Neutrophil (primary cell): ENCODE data around the gene CSRP2.

Experiments used
- H3K27ac ChIP-seq: fragments of 200-600 bp; sonication (generic); 2 replicates; pipeline ENCODE4 v1.5.1; 2016; ENCODE audit warnings: mild to moderate bottlenecking, moderate library complexity
- H3K27me3 ChIP-seq: fragments of 200-600 bp; sonication (generic); 2 replicates; pipeline ENCODE4 v1.6.0; 2016; ENCODE audit warnings: mild to moderate bottlenecking
- H3K36me3 ChIP-seq: fragments of 200-600 bp; sonication (generic); 2 replicates; pipeline ENCODE4 v1.5.1; 2017
- H3K4me1 ChIP-seq, 2 experiments: fragments of 200-600 bp in 1 of 2; sonication (generic) in 1 of 2; 1 replicate in 1 of 2; 2 replicates in 1 of 2; pipeline versions ENCODE4 v1.5.1 to v1.6.1; 2013 to 2016; ENCODE audit warnings: low read depth in 1 of 2, low read length in 1 of 2, mild to moderate bottlenecking in 1 of 2, moderate library complexity in 1 of 2; ENCODE audit not compliant: control insufficient read depth in 1 of 2, insufficient read depth in 1 of 2
- H3K4me3 ChIP-seq, 2 experiments: fragments of 200-600 bp in 1 of 2; sonication (generic) in 1 of 2; 1 replicate in 1 of 2; 2 replicates in 1 of 2; pipeline ENCODE4 v1.5.1; 2013 to 2016; ENCODE audit warnings: low read depth in 1 of 2, low read length in 1 of 2, mild to moderate bottlenecking in 1 of 2, moderate library complexity in 1 of 2
- H3K9me3 ChIP-seq: fragments of 200-600 bp; sonication (generic); 2 replicates; pipeline ENCODE4 v1.5.1; 2016
- TF ChIP-seq, protein P1 (sequence below): fragments of 200-600 bp; sonication (generic); IDR thresholded peaks from 2 replicates; pipeline ENCODE4 v1.5.1; 2016; ENCODE audit warnings: antibody characterized with exemption

The CSRP2 gene

DNA sequence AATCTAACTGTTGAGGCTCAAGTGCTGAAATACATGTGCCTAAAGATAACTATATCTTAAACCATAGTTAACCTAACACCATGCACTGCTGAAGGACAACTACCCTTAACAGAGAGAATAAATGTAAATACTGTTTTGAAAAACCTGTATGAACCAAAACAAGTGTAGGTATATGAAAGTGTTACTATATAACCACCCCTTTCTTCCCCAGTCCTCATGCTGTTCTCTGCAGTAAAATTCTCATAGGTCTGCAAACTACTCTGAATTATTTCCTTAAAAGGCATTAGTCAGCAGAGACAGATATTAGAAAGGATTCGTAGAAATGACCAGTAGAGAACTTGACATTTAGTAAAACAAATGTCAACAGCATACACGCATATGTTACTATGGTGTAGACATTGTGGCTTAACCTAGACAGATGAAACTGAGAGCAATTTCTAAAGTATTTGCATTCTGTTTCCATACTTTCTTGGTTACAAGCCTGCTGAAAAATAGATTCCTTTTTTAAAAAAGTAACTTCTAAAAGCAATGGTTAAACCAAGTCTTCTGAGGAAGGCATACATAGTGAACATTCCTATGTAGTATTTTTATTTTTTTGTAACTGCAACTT, 13.9 kb downstream of the CSRP2 start:
- no peaks in the 10 kb centered on the region for H3K27me3 ChIP-seq
- H3K27ac ChIP-seq = no peak overlapping the region
- no peak overlapping the region for H3K4me3 ChIP-seq
- H3K9me3 ChIP-seq = no peaks in the 10 kb centered on the region
- H3K4me1 ChIP-seq = no peaks in the 10 kb centered on the region
- no peaks in the 10 kb centered on the region for H3K36me3 ChIP-seq
- TF ChIP-seq, protein P1, sequence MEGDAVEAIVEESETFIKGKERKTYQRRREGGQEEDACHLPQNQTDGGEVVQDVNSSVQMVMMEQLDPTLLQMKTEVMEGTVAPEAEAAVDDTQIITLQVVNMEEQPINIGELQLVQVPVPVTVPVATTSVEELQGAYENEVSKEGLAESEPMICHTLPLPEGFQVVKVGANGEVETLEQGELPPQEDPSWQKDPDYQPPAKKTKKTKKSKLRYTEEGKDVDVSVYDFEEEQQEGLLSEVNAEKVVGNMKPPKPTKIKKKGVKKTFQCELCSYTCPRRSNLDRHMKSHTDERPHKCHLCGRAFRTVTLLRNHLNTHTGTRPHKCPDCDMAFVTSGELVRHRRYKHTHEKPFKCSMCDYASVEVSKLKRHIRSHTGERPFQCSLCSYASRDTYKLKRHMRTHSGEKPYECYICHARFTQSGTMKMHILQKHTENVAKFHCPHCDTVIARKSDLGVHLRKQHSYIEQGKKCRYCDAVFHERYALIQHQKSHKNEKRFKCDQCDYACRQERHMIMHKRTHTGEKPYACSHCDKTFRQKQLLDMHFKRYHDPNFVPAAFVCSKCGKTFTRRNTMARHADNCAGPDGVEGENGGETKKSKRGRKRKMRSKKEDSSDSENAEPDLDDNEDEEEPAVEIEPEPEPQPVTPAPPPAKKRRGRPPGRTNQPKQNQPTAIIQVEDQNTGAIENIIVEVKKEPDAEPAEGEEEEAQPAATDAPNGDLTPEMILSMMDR = no peak

DNA sequence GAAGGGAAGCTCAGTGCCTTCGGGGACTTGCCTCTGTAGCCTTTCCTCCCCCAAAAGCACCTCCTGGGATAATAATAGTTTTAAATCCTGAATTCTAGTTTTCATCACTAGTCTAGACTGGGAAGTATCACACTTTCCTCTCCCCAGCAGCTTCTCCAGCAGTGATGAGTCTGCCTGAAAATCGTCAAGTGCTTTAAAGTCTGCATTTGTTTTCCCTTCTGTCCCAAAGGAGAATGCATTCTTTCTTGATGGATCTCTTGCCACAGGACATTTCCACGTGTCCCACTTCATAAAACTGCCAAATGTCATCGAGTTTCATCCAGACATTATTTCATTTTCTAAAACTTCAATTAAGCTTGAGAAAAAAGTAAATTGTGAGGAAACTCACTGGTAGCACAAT, 15.0 kb downstream of the CSRP2 start:
- TF ChIP-seq, protein P1 = no peak
- H3K4me3 ChIP-seq = no peak overlapping the region
- H3K36me3 ChIP-seq = no peaks in the 10 kb centered on the region
- H3K9me3 ChIP-seq = no peaks in the 10 kb centered on the region
- no peaks in the 10 kb centered on the region for H3K4me1 ChIP-seq
- no peak overlapping the region for H3K27ac ChIP-seq
- no peaks in the 10 kb centered on the region for H3K27me3 ChIP-seq

DNA sequence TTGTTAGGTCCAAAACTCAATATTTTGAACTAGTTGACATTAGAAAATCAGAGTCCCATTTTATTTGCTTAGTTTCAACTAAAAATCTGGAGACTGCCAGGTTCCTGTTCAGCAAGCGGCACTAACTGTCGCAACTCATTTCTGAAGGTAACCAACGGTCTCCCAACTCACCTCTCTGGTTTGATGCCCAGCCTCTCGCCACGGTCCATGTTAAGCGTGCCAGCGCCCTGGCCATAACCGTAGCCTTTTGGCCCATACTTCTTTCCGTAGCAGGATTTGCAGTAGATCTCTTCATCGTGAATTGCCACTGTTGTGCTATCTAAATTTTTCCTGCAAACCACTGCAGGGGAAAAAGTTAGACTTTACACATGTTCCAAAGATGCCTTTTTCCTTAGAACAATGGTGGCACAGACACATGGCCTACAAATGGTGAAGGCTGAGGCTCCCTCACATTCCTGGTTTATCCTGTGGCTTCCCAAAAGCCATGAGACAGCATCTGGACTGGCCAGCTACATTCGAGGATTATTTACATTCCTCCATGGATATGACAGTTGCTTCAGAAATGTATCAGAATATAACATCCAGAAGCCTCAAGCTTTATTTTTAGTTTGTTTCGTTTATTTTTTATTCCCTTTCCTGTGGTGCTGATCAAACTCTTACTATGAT, 15.7 kb downstream of the CSRP2 start:
- Histone ChIP-seq H3K27me3 (no peaks in the 10 kb centered on the region), H3K9me3 (no peaks in the 10 kb centered on the region), H3K36me3 (no peaks in the 10 kb centered on the region), H3K27ac (no peak overlapping the region), H3K4me3 (no peak overlapping the region), H3K4me1 (no peaks in the 10 kb centered on the region)
- TF ChIP-seq, protein P1 = no peak

DNA sequence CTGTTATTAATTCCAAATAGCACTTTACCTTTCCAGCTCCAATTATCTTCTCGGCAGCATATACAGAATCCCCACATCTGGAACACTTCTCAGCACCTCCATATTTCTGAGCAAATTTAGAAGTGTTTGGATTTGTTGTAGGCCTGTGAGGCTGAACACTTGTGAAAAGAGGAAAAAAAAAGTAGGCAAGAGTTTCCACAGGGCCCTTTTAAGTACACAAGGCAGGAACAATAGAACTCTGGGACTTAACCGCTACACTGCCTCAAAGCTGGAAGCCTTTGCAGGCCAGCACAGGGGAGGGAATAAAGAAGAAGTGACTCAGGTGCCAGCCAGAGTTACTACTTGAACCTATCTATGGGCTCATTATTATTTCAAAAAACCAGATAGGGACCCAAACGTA, 18.6 kb downstream of the CSRP2 start:
- no peak overlapping the region for H3K4me3 ChIP-seq
- no peak overlapping the region for H3K27ac ChIP-seq
- no peaks in the 10 kb centered on the region for H3K4me1 ChIP-seq
- peaks cover 14% of the 10 kb centered on the region for H3K36me3 ChIP-seq
- H3K27me3 ChIP-seq = no peaks in the 10 kb centered on the region
- no peaks in the 10 kb centered on the region for H3K9me3 ChIP-seq
- TF ChIP-seq, protein P1 = no peak

DNA sequence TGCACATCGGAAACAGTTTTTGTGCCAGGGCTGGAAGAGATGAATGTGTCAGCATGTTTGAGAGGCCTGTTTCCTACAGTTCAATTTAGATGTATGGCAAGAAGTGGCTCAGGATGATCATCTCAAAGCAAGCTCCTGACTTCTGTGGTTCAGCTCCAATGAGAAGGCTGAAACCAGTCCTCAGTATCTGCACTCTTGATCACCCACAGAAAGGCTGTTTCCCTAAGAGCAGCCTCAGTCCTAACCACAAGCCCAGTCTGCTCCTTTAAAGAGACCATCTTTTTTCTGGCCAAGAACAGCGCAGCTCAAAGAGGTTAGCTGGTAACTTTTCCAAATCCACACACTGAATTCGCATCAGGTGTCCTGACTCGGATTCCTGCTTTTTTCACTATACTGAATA, 19.2 kb downstream of the CSRP2 start:
- peaks cover 15% of the 10 kb centered on the region for H3K36me3 ChIP-seq
- no peaks in the 10 kb centered on the region for H3K9me3 ChIP-seq
- TF ChIP-seq, protein P1 = no peak

More for the DNA sequence above, 19.2 kb downstream of the CSRP2 start:
- H3K27me3 ChIP-seq = no peaks in the 10 kb centered on the region
- H3K4me1 ChIP-seq = no peaks in the 10 kb centered on the region
- H3K4me3 ChIP-seq = no peak overlapping the region
- H3K27ac ChIP-seq = no peak overlapping the region
